Activated gamma-delta T cell treated with anti-CD3 and anti-CD28 coated beads, Interleukin-2, amount 50 U/mL, for 16 hours (primary cell): ENCODE results near the gene PARP14.
"Not testable (repeated sequence)": the region's sequence is repeated elsewhere in the genome, so short reads cannot be mapped to it uniquely, and the experiment has no call there.

Experiments used
- DNase-seq: peaks from one replicate; pipeline ENCODE4 v3.0.0-alpha.2; 2020; ENCODE audit warnings: low read depth

The PARP14 gene

DNA sequence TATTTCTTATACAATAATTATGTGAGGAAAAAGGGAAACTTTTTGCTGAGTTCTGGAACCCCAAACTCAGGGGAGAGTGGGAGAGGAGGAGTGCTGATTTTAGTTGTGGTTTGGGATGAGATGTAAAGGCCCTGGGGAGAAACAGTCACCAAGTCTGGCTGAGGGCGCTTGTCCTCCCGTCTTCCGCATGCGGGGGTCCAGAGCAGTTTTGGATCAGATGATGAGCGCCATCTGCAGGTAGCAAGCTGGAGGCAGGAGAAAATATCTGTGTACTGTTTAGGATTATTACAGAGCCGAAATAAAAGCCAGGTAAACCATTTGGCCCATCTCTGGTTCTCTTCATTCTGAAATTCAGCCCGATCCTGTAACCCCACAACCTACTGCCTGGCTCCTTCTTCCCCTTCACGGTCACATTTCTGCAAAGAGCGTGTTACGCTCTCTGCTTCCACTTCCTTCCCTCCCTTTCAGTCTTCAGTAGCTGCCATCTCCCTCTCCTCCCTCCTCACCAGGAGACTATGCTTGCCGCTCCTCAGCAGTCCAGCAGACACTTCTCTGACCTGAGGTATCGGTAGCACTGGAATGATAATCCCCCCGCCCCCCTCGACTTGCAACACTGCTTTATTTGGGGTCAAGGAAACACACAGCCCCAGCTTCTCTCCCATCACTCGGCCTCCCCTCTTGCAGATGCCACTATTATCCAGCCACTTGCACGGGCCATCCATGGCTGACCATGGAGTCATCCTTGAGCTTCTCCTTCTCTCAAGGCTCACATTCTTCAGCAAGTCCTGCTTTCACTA lies 1.4 kb upstream of the PARP14 start:
- DNase-seq: peak; percentile 74

DNA sequence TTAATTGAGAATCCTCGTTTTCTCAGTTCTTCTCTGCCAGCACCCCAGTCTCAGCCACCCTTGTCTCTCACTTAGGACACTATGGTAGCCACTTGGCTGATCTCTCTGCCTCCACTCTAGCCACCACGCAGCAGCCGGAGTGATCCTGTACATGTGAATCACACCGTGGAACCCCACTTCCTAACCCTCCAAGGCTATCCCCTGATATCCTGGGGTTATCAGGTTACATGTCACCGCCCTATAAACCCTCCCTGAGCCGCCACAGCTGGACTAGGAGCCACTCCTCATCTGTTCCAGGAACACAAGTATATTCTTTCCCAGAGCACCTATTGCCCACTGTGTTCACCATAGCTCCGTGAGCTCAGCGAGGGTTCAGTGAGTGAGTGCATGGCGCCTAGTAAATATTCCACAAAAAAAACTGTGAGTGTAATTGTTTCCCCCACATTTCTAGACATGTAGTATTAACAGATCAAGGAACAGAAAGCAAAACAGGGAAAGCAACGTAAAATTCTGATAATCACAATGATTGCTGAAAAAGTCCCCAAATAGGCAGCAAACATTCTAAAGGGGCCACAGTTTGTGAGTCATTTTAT lies 661 bp upstream of the PARP14 start:
- no peak for DNase-seq

DNA sequence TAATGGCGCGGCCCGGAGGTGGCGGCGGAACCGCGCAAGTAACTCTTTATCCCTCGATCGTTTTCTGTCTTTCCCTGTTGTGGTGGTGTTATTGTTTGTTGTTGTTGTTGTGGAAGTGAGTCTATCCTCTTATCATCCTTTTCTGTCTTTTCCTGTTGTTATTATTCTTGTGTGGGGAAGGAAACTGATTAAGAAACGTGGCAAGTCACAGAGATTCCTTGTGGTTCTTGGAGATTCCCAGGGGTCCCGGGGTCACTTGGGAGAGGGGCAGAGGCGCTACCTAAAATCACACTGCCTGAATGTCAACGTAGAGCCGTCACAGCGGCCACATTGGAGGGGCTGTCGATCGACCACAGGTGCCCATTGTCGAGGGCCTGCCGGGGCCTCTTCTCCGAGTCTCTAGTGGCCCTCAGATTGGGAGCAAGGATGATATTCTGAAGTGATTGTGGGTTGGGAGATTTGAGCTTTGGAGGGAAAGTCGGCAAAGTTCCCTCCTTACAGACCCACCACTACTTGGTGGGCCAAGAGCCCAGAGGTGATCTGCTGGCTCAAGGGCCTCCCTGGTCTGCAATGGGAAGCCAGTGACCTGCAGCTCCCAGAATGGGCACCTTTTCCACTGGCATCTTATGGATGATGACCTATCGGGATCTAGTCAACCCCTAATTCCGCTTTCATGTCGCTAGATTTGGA lies 790 bp downstream of the PARP14 start:
- no peak for DNase-seq

DNA sequence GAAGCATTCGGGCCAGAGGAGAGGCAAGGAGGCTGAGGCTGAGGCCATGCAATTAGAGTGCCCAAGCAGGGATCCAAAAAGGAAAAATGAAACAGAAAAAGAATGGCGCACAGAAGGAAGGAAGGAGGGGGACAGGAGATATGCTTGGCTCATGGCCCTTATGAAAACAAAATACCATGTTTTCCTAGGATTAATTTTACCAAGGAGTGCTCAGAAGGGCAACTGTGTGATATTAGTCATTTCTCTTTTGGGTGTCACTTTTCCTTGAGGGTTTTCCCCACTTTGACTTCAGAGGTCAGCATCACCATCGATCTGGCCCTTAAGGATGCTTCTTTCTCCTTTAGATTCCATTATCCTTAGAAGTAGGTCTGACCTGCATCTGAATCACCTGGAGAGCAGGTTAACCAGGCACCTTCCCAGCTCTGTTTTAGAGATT lies 1.4 kb downstream of the PARP14 start:
- no peak for DNase-seq

DNA sequence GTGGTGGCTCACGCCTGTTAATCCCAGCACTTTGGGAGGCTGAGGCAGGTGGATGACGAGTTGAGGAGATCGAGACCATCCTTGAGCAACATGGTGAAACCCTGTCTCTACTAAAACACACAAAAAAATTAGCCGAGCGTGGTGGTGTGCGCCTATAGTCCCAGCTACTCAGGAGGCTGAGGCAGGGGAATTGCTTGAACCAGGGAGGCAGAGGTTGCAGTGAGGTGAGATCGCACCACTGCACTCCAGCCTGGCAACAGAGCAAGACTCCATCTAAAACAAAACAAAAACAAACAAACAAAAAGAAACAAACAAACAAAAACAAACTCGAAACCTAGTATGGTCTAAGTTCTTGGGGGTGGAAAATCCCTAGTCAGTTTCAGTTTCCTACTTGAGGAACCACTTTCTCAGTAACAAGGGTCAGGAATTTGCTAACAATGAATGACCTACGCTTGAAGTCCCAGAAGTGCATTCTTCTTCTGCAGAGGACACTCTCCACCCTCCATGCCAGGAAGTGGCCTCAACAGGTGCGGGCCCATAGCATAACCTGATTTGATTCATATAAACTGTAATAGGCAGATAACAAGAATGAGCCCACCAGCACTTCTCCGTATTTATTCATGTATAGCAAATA lies 2.3 kb downstream of the PARP14 start:
- DNase-seq: not testable (repeated sequence)

DNA sequence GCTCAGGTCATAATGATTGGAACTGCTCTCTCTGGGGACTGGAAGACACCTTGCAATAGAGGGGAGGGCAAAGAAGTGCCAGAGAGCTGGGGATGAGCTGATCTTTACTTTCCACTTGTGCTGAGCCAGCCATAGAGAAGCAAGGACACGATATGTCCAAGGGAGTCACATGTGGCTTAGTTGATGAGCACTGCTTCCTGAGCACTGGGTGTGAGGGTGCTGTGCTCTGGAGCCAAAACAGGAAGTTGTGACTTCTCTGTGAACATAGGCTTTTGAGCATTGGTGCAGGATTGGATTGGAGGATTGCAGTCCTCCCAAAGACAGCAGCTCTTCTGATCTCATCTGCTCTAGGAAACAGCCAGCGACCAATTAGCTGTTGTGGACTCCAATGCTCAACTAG lies 6.7 kb downstream of the PARP14 start:
- DNase-seq: no peak

DNA sequence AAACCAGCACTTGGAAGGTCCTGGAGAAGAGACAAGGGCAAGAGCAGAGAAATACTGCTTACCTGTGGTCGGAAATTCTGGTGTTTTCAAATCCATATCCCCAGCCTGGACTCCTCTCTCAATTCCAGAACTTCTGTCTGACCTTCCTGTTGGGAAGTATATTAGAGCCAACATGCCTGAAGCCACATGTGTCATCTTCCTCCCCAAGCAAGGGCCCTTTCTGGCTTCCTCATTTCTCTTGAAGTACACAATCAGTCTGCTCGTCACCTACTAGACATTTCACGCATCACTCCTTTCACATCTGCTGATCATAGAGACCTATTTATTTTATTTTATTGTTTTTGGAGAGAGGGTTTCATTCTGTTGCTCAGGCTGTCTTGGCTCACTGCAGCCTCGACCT lies 8.4 kb downstream of the PARP14 start:
- no peak for DNase-seq

DNA sequence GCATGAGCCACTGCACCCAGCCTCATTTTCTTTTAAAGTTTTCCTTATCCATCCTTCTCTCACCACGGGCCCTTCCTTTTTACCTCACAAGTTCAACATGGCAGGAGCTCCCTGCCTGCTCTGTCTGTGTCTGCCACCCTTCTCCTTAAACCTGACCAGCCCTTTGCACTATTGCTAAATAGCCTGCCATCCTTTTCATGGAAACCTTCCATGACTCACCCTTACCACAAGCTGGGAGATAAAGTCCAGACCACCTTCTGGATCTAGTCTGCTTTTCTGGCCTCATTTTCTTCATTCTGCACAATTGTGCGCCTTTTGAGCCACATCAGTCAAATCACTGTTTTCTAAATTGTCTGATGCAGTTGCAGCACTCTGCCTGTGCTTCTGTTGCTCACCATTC lies 8.9 kb downstream of the PARP14 start:
- no peak for DNase-seq

DNA sequence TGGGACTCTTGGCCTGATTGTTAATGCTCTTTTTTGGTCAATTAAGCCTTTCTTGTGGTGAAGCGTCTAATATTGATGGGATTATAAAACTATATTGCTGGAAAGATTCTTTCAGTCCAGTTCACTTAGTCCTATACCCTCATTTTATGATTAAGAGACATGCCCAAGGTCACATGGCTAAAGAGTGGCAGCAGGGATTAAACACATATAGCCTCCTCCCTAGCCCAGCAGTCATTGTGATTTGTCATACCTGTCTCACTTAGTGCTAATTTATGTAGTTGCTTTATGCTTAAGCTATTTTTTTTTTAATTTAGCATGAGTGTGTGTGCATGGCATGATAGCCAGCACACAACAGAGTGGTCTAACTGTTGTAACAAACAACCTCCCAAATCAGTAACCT lies 9.5 kb downstream of the PARP14 start:
- no peak for DNase-seq

DNA sequence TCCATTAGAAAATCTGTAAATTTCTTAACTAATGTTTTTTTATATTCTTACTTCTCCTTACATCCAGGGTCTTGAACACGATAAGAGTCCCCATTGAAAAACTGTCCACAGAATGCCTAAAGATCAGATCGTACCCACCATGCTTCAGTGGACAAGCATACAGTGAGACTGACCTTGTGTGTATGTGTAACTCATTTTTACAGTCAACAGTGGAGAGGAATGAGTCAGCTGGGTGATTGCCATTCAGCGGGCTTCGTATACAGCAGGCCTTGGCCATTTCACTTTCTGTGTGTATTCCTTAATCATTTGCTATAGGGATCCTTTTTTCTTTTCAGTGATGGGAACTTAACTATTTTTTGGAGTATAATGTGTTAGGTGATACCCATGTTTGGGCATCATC lies 10.6 kb downstream of the PARP14 start:
- no peak for DNase-seq

DNA sequence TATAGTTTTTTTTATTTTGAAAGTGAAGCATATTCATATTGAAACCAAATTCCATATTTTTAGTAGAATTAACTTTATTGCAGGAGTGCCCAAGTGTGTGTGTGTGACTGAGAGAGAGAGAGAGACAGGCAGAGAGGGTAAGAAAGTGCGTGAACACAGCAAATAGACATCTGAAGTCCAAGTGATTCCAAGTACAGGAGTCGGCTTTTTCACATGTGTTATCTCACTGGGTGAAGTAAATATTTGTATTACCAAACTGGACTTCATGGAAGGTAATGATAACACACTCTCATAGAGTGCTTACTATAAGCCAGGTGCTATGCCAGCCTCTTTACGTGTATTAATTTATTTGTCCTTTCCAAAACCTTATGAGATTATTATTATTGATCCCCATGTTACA lies 12.0 kb downstream of the PARP14 start:
- no peak for DNase-seq

DNA sequence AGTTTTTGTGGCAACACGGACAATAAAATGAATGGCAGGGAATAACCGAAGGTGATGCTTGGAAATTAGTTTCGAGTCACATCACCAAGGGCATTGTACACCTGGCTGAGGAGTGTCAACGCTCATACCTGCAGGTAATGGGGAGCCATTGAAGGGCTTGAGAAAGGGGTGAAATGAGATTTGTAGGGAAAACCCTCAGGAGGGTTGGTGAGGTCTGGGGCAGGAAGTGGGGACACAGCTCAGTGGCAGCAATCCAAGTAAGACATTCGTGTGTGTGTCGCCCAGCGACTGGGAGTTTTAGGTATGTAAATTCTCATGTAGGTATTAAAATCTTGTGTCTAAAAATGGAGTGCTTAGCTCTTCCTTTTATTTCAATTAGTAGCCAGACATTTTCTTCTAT lies 14.3 kb downstream of the PARP14 start:
- no peak for DNase-seq

DNA sequence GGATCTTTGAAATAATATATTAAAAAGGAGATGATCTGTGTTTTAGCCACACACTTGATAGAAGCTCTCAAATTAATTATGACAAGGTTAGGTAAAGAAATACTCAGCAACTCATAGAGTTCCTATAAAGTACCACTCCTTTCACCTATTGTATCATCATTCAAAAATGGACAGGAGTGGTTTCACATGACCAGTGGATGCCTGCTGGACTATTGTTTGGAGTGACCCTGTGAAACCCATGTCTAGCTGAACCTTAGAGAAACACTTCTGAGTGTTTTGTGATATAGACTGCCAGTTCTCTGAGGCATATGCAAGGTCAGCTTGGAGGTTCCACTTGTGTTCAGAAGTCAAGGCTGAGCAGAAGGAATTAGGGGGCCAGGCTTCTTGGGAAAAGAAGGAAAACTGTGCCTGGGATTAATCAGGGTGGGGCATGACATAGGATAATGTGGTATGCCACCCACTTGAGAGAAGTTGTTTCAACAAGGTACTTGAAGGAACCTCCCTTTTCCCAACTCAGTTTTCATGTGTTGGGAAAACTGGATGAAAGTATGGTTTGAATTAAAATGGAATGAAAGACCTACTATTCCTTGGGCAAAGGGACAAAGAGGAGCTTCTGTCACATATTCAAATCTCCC lies 15.4 kb downstream of the PARP14 start:
- DNase-seq: no peak

DNA sequence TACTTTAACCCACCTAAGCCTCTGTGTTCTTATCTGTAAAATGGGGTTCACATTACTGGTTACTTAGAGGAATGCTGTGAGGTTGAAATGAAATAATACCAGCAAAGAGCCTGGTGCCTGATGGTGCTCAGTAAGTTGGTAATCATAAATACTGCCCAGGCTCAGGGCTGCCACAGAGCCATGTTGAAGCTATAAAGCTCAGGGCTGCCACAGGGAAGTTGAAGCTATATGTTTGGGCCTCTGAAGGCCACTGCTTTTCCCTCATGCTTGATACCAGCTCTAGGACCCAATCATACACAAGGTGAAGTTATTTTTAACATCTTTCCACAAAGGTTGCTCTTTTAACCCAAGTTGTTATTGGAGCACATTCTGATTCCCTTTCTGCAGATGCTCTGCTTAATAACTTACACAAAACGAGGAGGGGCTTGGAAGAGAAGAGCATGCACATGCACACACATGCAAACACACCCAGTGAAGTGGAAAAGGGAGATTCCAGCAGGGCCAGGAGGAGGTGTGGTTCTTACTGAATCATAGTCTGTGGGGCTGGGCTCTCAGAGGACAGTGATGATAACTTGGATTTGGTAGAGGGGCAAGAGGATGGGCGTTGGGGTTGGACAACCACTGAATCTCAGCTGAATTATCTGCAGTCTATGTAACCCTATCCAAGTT lies 17.4 kb downstream of the PARP14 start:
- DNase-seq: no peak

DNA sequence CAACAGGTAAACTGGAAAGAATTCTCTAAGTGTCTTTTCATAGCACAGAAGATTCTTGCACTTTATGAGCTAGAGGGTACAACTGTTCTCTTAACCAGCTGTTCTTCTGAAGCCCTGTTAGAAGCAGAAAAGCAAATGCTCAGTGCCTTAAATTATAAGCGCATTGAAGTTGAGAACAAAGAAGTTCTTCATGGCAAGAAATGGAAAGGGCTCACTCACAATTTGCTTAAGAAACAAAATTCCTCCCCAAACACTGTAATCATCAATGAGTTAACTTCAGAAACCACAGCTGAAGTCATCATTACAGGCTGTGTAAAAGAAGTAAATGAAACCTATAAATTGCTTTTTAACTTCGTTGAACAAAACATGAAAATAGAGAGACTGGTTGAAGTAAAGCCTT lies 19.6 kb downstream of the PARP14 start:
- no peak for DNase-seq

DNA sequence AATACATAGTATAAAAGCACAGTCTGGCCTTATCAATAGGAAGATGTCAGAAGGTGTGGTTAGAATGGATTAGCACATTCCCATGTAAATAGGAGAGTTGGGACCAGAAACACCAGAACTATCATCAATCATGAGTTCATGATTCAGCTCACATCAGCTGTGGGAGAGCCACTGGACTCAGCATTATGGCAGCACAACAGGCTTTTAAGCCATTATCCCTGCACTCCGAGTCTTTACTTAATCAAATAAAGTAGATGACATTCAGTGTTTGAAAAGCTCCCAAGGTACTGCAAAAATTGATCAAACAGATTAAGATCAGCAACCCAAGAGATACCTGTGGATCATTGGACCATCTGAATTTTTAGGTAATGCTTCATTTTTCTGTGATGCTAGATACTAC lies 24.7 kb downstream of the PARP14 start:
- DNase-seq: no peak

DNA sequence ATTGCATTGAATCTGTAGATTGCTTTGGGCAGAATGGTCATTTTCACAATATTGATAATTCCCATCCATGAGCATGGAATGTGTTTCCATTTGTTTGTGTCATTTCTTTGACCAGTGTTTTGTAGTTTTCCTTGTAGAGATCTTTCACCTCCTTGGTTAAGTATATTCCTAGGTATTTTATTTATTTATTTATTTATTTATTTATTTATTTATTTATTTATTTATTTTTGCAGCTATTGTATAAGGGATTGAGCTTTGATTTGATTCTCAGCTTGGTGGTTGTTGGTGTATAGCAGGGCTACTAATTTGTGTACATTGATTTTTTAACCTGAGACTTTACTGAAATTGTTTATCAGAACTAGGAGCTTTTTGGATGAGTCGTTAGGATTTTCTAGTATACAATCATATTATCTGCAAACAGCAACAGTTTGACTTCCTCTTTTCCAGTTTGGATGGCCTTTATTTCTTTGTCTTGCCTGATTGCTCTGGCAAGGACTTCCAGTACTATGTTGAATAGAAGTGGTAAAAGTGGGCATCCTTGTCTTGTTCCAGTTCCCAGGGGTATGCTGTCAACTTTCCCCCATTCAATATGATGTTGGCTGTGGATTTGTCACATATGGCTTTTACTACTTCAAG lies 30.1 kb downstream of the PARP14 start:
- not testable (repeated sequence) for DNase-seq

DNA sequence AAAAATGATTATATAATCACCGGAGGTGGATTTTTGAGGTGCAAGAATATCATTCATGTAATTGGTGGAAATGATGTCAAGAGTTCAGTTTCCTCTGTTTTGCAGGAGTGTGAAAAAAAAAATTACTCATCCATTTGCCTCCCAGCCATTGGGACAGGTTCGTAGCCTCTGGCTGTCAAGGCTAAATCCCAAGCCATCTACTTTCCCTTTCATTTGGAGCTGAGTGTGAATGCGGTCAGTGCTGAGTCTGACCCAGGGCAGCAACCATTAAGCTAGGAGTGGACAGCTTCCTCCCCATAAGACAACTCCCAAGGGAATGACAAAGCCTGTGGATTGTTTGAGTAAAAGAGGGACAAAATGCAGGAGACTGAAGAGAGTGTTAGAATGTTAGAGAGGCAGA lies 33.6 kb downstream of the PARP14 start:
- DNase-seq: no peak

DNA sequence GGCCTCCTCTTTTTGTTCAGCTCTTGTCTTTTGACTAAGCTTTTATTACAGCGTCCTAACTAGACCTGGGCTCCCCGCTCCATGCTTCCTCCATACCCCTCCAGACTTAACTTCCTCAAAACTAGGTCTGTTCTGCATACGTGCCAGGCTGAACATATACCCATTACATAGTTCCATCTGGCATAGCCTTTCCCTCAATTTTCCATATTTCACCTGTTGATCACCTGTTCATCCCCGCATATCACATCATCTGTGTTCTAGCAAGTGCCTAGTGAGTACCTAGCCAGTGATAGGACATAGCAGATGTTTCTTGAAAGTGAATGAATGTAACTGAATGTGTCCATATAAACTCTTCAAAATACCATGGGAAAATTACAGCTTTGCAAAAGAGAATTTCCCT lies 36.0 kb downstream of the PARP14 start:
- DNase-seq: no peak

DNA sequence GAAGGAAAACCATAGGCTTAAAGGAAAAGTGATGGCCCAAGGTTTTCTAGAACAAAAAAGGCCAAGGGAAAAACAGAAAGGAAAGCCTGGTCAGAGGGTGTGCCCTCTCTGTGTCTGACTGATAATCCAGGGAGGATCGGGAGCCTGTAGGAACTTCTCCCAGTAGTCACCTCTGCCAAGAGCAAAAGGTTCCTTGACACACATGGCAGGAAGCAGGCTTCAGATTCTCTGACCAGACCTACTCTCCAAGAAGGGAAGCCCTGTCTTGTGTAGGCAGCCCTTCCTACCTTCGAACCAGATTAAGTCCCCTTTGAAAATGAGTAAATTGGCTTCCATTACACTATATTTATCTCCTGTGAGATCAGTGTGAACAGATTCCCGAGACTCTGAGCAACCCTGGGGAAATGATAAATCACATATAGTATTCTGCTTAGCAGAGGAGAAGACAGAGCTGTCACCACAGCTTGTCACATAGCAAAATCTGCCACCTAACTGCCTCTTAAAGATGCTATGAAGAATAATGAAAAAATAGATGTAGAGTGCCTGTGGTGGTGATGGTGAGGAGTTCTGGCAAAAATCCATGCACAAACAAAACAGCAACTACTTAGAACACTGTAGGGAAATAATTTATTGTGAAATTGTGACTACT lies 38.8 kb downstream of the PARP14 start:
- DNase-seq: no peak

DNA sequence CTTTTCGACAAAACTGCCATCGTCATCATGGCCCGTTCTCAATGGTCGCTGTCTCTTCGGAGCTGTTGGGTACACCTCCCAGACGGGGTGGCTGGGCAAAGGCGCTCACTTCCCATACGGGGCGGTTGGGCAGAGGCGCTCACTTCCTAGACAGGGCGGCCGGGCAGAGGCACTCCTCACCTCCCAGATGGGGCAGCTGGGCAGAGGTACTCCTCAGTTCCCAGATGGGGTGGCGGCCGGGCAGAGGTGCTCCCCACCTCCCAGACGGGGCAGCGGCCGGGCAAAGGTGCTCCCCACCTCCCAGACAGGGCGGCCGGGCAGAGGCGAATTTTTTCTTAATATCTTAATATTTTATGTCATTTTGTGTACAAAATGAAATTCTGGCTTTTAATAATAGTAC lies 44.5 kb downstream of the PARP14 start:
- no peak for DNase-seq
